Measurements from ENCODE around the gene LRP6. TPM values are rescaled to one million over a fixed set of nuclear protein-coding genes. Genes with fewer than 3 reads are reported as not detected.

LRP6 gene
- total RNA-seq, 2 donors from 2014 or later, result 23.1 to 26.7 TPM

- H3K27me3 ChIP-seq, result no peaks in the 10 kb centered on the region
- H3K9me3 ChIP-seq, result no peaks in the 10 kb centered on the region
- intact Hi-C loops (cut with DNase I), result no loop called here
- ATAC-seq, result no peak
- no peaks in the 10 kb centered on the region for H3K36me3 ChIP-seq (replicated peaks in 1 of 2; ENCODE audit: insufficient read depth in 1 of 2, low read depth in 2 of 2)
- H3K4me3 ChIP-seq, result no peak overlapping the region
- DNase-seq, result no peak
- no peak for TF ChIP-seq POLR2A (IDR thresholded peaks at IDR 0.05)
- TF ChIP-seq, protein P1, sequence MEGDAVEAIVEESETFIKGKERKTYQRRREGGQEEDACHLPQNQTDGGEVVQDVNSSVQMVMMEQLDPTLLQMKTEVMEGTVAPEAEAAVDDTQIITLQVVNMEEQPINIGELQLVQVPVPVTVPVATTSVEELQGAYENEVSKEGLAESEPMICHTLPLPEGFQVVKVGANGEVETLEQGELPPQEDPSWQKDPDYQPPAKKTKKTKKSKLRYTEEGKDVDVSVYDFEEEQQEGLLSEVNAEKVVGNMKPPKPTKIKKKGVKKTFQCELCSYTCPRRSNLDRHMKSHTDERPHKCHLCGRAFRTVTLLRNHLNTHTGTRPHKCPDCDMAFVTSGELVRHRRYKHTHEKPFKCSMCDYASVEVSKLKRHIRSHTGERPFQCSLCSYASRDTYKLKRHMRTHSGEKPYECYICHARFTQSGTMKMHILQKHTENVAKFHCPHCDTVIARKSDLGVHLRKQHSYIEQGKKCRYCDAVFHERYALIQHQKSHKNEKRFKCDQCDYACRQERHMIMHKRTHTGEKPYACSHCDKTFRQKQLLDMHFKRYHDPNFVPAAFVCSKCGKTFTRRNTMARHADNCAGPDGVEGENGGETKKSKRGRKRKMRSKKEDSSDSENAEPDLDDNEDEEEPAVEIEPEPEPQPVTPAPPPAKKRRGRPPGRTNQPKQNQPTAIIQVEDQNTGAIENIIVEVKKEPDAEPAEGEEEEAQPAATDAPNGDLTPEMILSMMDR (IDR thresholded peaks at IDR 0.05), result no peak
- H3K4me1 ChIP-seq, result peaks cover 63% of the 10 kb centered on the region
- H3K27ac ChIP-seq, result peak overlapping the region in 2 of 4 donors; percentile 1 to 27
Measured at GRCh38 chr12:12214201-12214600, 52.6 kb downstream of the LRP6 start.

DNA sequence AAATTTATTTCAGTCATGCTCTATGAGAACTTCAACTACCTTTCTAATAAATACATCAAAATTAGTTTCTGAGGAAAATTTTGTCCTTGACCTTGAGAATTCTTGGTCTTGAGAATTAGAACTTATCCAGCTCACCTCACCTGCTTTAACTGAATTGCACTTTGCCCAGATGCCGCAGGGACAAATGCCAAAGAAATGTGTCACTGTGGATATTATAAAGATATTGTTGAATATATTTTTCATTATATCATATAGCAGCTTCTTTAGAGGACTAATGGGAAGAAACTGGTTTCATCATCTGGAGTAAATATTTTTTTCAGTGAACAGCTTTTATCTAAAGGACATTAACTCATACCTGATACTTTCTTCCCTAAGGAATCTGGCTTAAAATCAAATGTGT lies 54.1 kb downstream of the LRP6 start:
- intact Hi-C loops (cut with DNase I), result no loop called here
- ATAC-seq, result peak; percentile 54
- H3K4me1 ChIP-seq, result peaks cover 63% of the 10 kb centered on the region

DNA sequence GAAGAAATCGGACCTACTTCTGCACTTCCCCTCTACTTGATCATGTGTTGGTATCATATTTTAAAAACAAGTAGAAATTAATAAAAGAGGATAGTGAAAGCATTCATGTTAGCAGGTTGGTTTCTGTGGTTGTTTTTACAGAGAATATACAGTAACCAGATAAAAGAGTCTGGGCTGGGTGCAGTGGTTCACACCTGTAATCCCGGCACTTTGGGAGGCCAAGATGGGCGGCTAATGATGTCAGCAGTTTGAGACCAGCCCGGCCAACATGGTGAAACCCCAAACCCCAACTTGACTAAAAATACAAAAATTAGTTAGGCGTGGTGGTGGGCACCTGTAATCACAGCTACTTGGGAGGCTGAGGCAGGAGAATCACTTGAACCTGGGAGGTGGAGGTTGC lies 55.9 kb downstream of the LRP6 start:
- Histone ChIP-seq H3K36me3 (replicated peaks in 1 of 2; ENCODE audit: insufficient read depth in 1 of 2, low read depth in 2 of 2) (no peaks in the 10 kb centered on the region), H3K4me1 (peaks cover 46% of the 10 kb centered on the region), H3K9me3 (no peaks in the 10 kb centered on the region), H3K27me3 (no peaks in the 10 kb centered on the region), H3K27ac (no peak overlapping the region), H3K4me3 (no peak overlapping the region)
- ATAC-seq (no peak), DNase-seq (no peak)
- 86 to 90% methylated on average over 5 of the region's 5 CpGs for WGBS, 2 donors
- intact Hi-C loops (cut with DNase I), result no loop called here
- no peak for TF ChIP-seq POLR2A (IDR thresholded peaks at IDR 0.05)
- TF ChIP-seq, protein P1 (IDR thresholded peaks at IDR 0.05), result no peak

More for the DNA sequence above, 54.1 kb downstream of the LRP6 start:
- no peaks in the 10 kb centered on the region for H3K9me3 ChIP-seq
- peak; percentile 47 to 62 (median 54) for DNase-seq
- no peaks in the 10 kb centered on the region for H3K27me3 ChIP-seq
- TF ChIP-seq, protein P1 (IDR thresholded peaks at IDR 0.05), result no peak
- TF ChIP-seq POLR2A (IDR thresholded peaks at IDR 0.05), result no peak
- WGBS, 2 donors, result 24 to 30% methylated on average over 1 of the region's 1 CpG
- peak overlapping the region in 1 of 4 donors; percentile 0 for H3K27ac ChIP-seq
- H3K4me3 ChIP-seq, result no peak overlapping the region
- H3K36me3 ChIP-seq (replicated peaks in 1 of 2; ENCODE audit: insufficient read depth in 1 of 2, low read depth in 2 of 2), result no peaks in the 10 kb centered on the region

DNA sequence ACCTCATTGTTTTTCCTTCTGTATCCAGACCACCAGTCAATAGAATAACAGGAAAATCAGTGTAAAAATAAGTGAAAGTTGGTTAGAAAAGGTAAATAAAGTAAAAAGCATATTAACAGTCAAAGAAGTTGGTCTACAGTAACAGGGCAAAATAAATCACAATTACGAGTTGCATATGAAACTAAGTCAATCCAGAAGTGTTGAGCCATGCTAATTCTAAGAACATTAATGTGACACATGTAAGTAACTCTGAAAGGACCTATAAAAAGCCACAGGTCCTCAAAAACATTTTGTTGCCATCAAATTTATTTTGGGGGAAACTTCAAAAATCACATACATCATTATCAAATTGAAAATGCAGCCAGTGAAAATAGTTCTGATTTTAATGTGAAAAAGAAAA lies 56.4 kb downstream of the LRP6 start:
- intact Hi-C loops (cut with DNase I), result no loop called here
- 83 to 91% methylated on average over 1 of the region's 1 CpG for WGBS, 2 donors
- H3K4me1 ChIP-seq, result peaks cover 40% of the 10 kb centered on the region
- no peak overlapping the region for H3K4me3 ChIP-seq
- H3K27me3 ChIP-seq, result no peaks in the 10 kb centered on the region
- DNase-seq (no peak), ATAC-seq (no peak)
- H3K27ac ChIP-seq, result no peak overlapping the region
- TF ChIP-seq, protein P1 (IDR thresholded peaks at IDR 0.05), result no peak
- TF ChIP-seq POLR2A (IDR thresholded peaks at IDR 0.05), result no peak
- no peaks in the 10 kb centered on the region for H3K36me3 ChIP-seq (replicated peaks in 1 of 2; ENCODE audit: insufficient read depth in 1 of 2, low read depth in 2 of 2)
- no peaks in the 10 kb centered on the region for H3K9me3 ChIP-seq

GRCh38 chr12:12209675-12210074 lies 57.2 kb downstream of the LRP6 start:
- 99% methylated on average over 3 of the region's 3 CpGs for WGBS, 2 donors
- ATAC-seq (no peak), DNase-seq (no peak)
- intact Hi-C loops (cut with DNase I), result no loop called here
- Histone ChIP-seq H3K4me3 (no peak overlapping the region), H3K27me3 (no peaks in the 10 kb centered on the region), H3K27ac (no peak overlapping the region), H3K9me3 (no peaks in the 10 kb centered on the region), H3K4me1 (peaks cover 32% of the 10 kb centered on the region), H3K36me3 (replicated peaks in 1 of 2; ENCODE audit: insufficient read depth in 1 of 2, low read depth in 2 of 2) (no peaks in the 10 kb centered on the region)
- no peak for TF ChIP-seq POLR2A (IDR thresholded peaks at IDR 0.05)
- TF ChIP-seq, protein P1 (IDR thresholded peaks at IDR 0.05), result no peak
